NCI-H187 (cell line): ENCODE results near the gene OR6C68.
"Not testable (repeated sequence)": the region's sequence is repeated elsewhere in the genome, so short reads cannot be mapped to it uniquely, and the experiment has no call there.

Experiments
- DNase-seq, 2 experiments: peaks; one replicate each; lab custom pipeline; 2025; lab: John Stamatoyannopoulos, UW

The OR6C68 gene

GRCh38 chr12:55492078-55492477 is at the start of gene OR6C68:
Gene OR6C68 (plus strand): TSS chr12:55492378. CDS start chr12:55492378, 0 bp downstream.
- DNase-seq = no peak

GRCh38 chr12:55443776-55444175 is 48.4 kb upstream of the OR6C68 start, which contains the start of gene OR6C2:
Gene OR6C2 (plus strand): TSS chr12:55444076. CDS start chr12:55452214, 8,138 bp downstream.
- DNase-seq = no peak

- no peak for DNase-seq
These were observed 46.8 kb upstream of the OR6C68 start for GRCh38 chr12:55445357-55445756.

GRCh38 chr12:55446326-55446725 is 45.9 kb upstream of the OR6C68 start:
- no peak for DNase-seq

- DNase-seq = no peak
These were observed 43.4 kb upstream of the OR6C68 start for GRCh38 chr12:55448825-55449224.

GRCh38 chr12:55464926-55465325 is 27.3 kb upstream of the OR6C68 start:
- not testable (repeated sequence) for DNase-seq

GRCh38 chr12:55467836-55468235 is 24.3 kb upstream of the OR6C68 start:
- no peak for DNase-seq

- no peak for DNase-seq
These were observed 22.9 kb upstream of the OR6C68 start for GRCh38 chr12:55469291-55469690.

GRCh38 chr12:55470088-55470829 is 21.9 kb upstream of the OR6C68 start, which contains the start of gene OR6C70:
Gene OR6C70 (minus strand): TSS chr12:55470138. CDS start chr12:55470138, 0 bp downstream.
- DNase-seq = no peak

GRCh38 chr12:55472264-55472663 is 19.9 kb upstream of the OR6C68 start:
- DNase-seq = no peak

- not testable (repeated sequence) for DNase-seq
These were observed 13.0 kb upstream of the OR6C68 start for GRCh38 chr12:55479136-55479535.

- DNase-seq = not testable (repeated sequence)
These were observed 7.9 kb upstream of the OR6C68 start for GRCh38 chr12:55484284-55484683.

- DNase-seq = no peak
These were observed 3.3 kb downstream of the OR6C68 start for GRCh38 chr12:55495490-55495889.

GRCh38 chr12:55499231-55499630 is 7.1 kb downstream of the OR6C68 start:
- no peak for DNase-seq

- DNase-seq = no peak
These were observed 7.7 kb downstream of the OR6C68 start for GRCh38 chr12:55499810-55500252.

GRCh38 chr12:55501601-55502000 is 9.4 kb downstream of the OR6C68 start:
- DNase-seq = no peak

GRCh38 chr12:55515696-55516095 is 23.5 kb downstream of the OR6C68 start:
- no peak for DNase-seq

- no peak for DNase-seq
These were observed 24.2 kb downstream of the OR6C68 start for GRCh38 chr12:55516391-55516790.
